OCI-LY7 (cell line): Measurements from ENCODE around the gene TMEM200B.

Experiments used
- CTCF ChIP-seq: fragments of 200-600 bp; sonication (generic); conservative IDR thresholded peaks from 2 replicates; pipeline ENCODE4 v1.5.1; 2014; ENCODE audit warnings: mild to moderate bottlenecking, antibody characterized with exemption, low read length, moderate library complexity, mixed read lengths
- EZH2phosphoT487 ChIP-seq: fragments of 200-600 bp; sonication (generic); IDR thresholded peaks from 2 replicates; pipeline ENCODE4 v1.6.1; 2018; ENCODE audit warnings: low read depth, borderline replicate concordance, mild to moderate bottlenecking, mixed run types, antibody characterized with exemption, low read length, moderate library complexity, mixed read lengths

- TF ChIP-seq CTCF (no peak), EZH2phosphoT487 (no peak)
Observed at GRCh38 chr1:29162025-29162424, 38.3 kb upstream of the TMEM200B start.
